Ishikawa (cell line): ENCODE measurements around the gene FADS6.
A peak's percentile ranks its signal among the peaks of the same experiment; 100 is the strongest.

Experiments
- CEBPB ChIP-seq: IDR thresholded peaks from 2 replicates; pipeline ENCODE4 v1.6.1; 2012
- CREB1 ChIP-seq: IDR thresholded peaks from 2 replicates; pipeline ENCODE4 v1.6.1; 2012; ENCODE audit warnings: low read depth
- EGR1 ChIP-seq: IDR thresholded peaks from 2 replicates; pipeline ENCODE4 v1.6.1; 2012
- EP300 ChIP-seq: IDR thresholded peaks from 2 replicates; pipeline ENCODE4 v1.6.1; 2012; ENCODE audit warnings: borderline replicate concordance
- FOXM1 ChIP-seq: IDR thresholded peaks from 2 replicates; pipeline ENCODE4 v1.6.1; 2012; ENCODE audit warnings: low read depth, borderline replicate concordance
- MAX ChIP-seq: IDR thresholded peaks from 2 replicates; pipeline ENCODE4 v1.6.1; 2012
- NFIC ChIP-seq: IDR thresholded peaks from 2 replicates; pipeline ENCODE4 v1.6.1; 2012
- RAD21 ChIP-seq: IDR thresholded peaks from 2 replicates; pipeline ENCODE4 v1.6.1; 2012; ENCODE audit warnings: low read depth
- REST ChIP-seq: IDR thresholded peaks from 2 replicates; pipeline ENCODE4 v1.6.1; 2012; ENCODE audit warnings: low read depth, mild to moderate bottlenecking
- TAF1 ChIP-seq: IDR thresholded peaks from 2 replicates; pipeline ENCODE4 v1.6.1; 2012; ENCODE audit warnings: low read depth, mild to moderate bottlenecking
- TCF12 ChIP-seq: IDR thresholded peaks from 2 replicates; pipeline ENCODE4 v1.6.1; 2012; ENCODE audit warnings: low read depth
- TEAD4 ChIP-seq: IDR thresholded peaks from 2 replicates; pipeline ENCODE4 v1.6.1; 2012
- YY1 ChIP-seq: IDR thresholded peaks from 2 replicates; pipeline ENCODE4 v1.6.1; 2012; ENCODE audit warnings: low read depth
- ZBTB7A ChIP-seq: IDR thresholded peaks from 2 replicates; pipeline ENCODE4 v1.6.1; 2012; ENCODE audit warnings: low read depth
- TF ChIP-seq, protein P1 (sequence below): IDR thresholded peaks from 2 replicates; pipeline ENCODE4 v1.6.1; 2012

FADS6 gene

GRCh38 chr17:74852237-74853047, 41.0 kb downstream of the FADS6 start:
- peak; percentile 82 for TF ChIP-seq TEAD4
- no peak for TF ChIP-seq CEBPB
- TF ChIP-seq CREB1: 0 out of 2 replicates have a peak, but pooled peaks have one; percentile 32
- no peak for TF ChIP-seq RAD21
- peak; percentile 71; the same call in 1 of the 2 replicates for TF ChIP-seq TCF12
- no peak for TF ChIP-seq EP300
- peak; percentile 15; the same call in 1 of the 2 replicates for TF ChIP-seq NFIC
- TF ChIP-seq TAF1: no peak; the same call in 1 of the 2 replicates
- peak; percentile 87 for TF ChIP-seq REST
- TF ChIP-seq ZBTB7A: peak; percentile 80
- no peak for TF ChIP-seq EGR1
- TF ChIP-seq MAX: peak; percentile 100
- TF ChIP-seq, protein P1, sequence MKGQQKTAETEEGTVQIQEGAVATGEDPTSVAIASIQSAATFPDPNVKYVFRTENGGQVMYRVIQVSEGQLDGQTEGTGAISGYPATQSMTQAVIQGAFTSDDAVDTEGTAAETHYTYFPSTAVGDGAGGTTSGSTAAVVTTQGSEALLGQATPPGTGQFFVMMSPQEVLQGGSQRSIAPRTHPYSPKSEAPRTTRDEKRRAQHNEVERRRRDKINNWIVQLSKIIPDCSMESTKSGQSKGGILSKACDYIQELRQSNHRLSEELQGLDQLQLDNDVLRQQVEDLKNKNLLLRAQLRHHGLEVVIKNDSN: peak; percentile 92
- 0 out of 2 replicates have a peak, but pooled peaks have one; percentile 4 for TF ChIP-seq YY1

- no peak; the same call in 1 of the 2 replicates for TF ChIP-seq ZBTB7A
- TF ChIP-seq, protein P1: no peak
- TF ChIP-seq MAX: no peak
- TF ChIP-seq TCF12: no peak
- TF ChIP-seq EP300: no peak
- TF ChIP-seq TAF1: no peak
- TF ChIP-seq TEAD4: no peak
Observed at GRCh38 chr17:74851612-74852236, 41.7 kb downstream of the FADS6 start.

DNA sequence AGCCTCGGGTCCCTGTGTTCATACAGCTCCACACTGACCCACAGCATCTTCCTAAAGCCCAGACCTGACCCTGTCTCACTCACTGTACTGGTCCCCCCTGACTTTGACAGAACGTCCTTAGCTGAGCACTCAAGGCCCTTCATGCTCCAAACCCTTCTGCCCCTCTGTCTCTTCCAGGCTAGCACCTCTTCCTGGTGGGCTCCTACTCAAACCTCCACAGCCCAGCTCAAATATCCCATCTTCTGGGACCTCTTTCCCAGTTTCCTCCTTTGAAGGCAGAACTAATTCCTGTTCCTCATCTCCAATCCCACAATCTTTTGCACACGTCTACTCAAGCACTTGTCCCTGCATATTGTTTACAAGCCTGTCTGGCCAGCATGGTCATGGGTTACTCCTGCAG, 42.5 kb downstream of the FADS6 start:
- no peak for TF ChIP-seq EGR1
- TF ChIP-seq FOXM1: no peak
- no peak for TF ChIP-seq MAX
- TF ChIP-seq CEBPB: no peak
- TF ChIP-seq EP300: no peak
- no peak for TF ChIP-seq NFIC
- TF ChIP-seq TCF12: no peak
- TF ChIP-seq, protein P1: no peak
- TF ChIP-seq ZBTB7A: no peak
- no peak for TF ChIP-seq CREB1
- TF ChIP-seq TAF1: no peak
- TF ChIP-seq REST: no peak
- TF ChIP-seq YY1: no peak

GRCh38 chr17:74850310-74850709, 43.1 kb downstream of the FADS6 start:
- TF ChIP-seq EGR1 (no peak), RAD21 (no peak), FOXM1 (no peak), NFIC (no peak), TCF12 (no peak), CREB1 (no peak), TAF1 (no peak), YY1 (no peak), EP300 (no peak), CEBPB (no peak), REST (no peak), ZBTB7A (no peak), MAX (no peak)
